Brain pericyte (primary cell): ENCODE results near the gene TMEM63B.
"Not testable (repeated sequence)": the region's sequence is repeated elsewhere in the genome, so short reads cannot be mapped to it uniquely, and the experiment has no call there.

Experiments used
- DNase-seq: peaks from one replicate; pipeline ENCODE4 v3.0.0-alpha.2; 2012; ENCODE audit warnings: low read depth, low spot score

TMEM63B gene

GRCh38 chr6:44144536-44144935, 17.2 kb downstream of the TMEM63B start:
- DNase-seq: not testable (repeated sequence)

- no peak for DNase-seq
Measured at GRCh38 chr6:44145839-44146238, 18.5 kb downstream of the TMEM63B start.

DNA sequence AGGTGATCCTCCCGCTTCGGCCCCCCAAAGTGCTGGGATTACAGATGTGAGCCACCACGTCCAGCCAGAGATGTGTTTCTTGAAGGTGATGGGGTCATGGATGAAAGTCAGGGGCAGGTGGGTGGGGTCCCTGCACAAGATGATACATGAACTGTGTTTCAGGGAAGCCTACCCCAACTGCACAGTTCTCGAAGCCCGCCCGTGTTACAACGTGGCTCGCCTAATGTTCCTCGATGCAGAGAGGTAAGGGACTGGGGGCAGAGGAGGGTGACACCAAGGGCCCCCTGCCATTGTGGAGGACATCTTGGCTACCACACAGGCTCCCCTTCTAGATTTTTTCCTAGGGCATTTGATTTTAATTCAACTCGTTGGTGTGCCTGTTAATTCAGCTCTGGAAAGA, 19.3 kb downstream of the TMEM63B start:
- no peak for DNase-seq

DNA sequence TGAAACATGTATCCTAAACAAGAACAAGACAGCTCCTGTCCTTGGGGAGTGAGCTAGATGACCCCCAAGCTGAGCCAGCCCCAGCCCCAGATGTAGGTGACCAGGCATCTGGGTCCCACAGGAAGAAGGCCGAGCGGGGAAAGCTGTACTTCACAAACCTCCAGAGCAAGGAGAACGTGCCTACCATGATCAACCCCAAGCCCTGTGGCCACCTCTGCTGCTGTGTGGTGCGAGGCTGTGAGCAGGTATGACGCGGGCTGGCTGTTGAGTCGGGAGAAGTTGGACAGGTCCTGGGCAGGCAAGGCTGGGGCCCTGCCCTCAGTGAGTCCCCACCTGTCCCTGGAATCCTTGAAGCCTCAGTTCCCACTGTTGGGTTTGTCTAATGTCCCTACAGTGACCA, 19.9 kb downstream of the TMEM63B start:
- no peak for DNase-seq

GRCh38 chr6:44148306-44148705, 21.0 kb downstream of the TMEM63B start:
- DNase-seq: no peak

DNA sequence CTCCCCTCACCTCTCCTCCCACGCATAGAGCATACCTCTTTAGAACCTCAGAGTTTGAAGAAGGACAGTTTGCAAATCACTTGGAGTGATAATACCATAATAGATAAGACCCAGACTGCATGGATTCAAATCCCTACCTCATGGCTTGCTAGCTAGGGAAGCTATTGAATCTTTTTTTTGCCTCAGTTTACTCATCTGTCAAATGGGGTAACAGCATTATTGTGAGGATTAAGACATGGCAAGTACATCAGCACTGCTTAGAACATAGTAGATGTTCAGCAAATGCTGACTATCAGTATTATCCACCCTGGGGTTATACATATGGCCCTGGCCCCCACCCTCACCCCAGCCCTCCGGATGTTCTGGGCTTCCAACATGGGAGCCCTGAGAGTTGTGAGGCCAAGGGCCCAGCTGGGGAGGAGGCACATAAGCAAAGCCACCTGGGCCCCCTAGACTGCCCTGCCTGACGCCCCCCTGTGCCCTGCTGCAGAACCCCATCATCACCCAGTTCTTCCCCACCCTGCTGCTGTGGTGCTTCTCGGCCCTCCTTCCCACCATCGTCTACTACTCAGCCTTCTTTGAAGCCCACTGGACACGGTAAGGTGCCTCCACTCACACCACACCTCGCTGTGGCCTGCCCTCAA, 22.1 kb downstream of the TMEM63B start:
- no peak for DNase-seq

DNA sequence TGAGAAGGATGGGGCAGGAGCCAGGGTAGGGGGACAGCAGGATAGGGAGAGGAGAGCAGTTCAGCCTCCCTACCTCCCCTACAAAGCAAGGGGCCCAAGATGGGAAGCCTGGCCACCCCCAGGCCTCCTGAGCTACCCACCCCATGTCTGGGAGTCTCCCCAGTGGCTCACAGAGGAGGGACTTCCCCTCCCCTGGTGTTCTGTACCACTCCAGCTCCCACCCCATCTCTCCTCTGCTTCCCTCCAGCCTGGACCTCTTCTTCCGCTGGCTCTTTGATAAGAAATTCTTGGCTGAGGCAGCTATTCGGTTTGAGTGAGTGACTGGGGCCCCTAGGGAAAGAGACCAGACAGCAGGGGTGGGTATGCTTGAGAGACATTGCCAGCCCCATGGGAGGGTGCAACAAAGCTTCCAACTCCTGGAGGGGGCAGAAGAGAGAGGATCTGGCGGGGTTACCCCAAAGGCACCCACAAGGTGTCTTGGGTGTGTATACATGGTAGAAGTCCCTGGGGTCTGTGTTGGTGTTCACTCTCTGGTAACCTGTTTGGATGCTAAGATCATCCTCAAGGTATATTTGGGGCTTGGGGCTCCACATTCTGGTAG, 23.1 kb downstream of the TMEM63B start:
- DNase-seq: no peak

GRCh38 chr6:44151348-44152108, 24.2 kb downstream of the TMEM63B start:
- DNase-seq: no peak

DNA sequence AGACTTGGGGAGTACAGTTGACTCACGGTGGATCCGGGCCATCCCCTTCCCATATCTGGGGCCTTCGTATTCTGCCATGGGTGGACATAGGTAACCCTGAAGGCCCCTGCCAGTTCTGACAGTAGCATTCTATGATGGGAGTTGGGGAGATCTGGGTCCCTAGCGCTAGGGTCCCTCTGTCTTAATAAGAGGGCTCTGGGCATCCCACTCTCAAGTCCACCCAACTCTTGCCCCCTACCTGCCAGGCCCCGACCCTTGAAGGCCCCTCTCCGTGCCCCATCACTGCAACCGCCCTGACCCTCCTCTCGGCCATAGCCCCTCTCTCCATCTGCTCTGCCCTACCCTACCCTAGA, 24.7 kb downstream of the TMEM63B start:
- DNase-seq: no peak

- DNase-seq: no peak
Measured at GRCh38 chr6:44152533-44152932, 25.2 kb downstream of the TMEM63B start.

- DNase-seq: no peak
Measured at GRCh38 chr6:44154067-44154466, 26.7 kb downstream of the TMEM63B start.

DNA sequence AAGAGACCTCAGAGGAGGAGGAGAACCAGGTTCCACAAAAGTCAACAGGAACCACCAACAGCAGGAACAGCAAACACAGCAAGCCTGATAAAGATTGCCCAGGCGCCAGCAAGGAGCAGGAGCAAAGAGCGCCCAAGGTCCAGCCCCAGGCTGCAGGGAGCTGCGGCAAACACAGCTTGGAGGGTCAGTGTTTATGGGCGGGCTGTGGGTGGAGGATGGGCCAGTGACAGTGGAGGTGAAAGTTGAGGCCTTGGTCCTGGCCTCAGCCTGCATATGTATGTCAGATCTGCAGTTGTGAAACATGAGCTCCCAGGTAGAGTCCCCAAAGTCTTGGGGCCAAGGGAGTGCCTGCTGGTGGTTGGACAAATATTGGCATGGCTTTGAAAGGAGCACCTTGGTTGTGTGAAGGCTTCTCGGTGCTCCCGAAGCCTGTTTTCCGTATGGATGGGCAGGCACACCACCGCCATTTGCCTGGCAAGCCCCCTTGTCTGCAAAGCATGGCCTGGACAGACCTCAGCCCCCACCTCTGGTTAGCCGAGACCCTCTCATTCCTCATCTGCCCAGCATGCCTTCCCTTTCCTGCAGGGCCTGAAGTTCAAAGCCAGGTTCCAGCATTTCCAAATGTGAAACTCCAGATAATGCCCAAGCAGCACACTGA, 29.3 kb downstream of the TMEM63B start:
- DNase-seq: no peak

DNA sequence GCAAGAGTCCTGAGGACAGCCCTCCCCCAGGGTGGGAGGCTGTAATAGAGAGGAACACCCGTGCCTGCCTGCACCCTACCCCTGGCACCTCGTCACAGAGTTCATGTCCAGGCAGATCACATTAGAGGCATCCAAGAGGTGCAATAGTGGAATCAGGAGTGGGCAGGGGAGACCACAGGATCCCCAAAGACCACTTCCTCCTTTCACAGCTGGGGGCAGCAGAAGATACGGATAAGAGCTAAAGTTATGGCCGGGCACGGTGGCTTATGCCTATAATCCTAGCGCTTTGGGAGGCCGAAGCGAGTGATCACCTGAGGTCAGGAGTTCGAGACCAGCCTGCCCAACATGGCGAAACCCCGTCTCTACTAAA, 29.8 kb downstream of the TMEM63B start:
- no peak for DNase-seq

- DNase-seq: no peak
Measured at GRCh38 chr6:44158770-44159228, 31.4 kb downstream of the TMEM63B start, which contains the start of gene CAPN11. Gene CAPN11, plus strand, starts transcription at chr6:44158820. Its CDS starts 29 bp downstream, at chr6:44158849.

GRCh38 chr6:44161997-44162338, 34.6 kb downstream of the TMEM63B start:
- no peak for DNase-seq

DNA sequence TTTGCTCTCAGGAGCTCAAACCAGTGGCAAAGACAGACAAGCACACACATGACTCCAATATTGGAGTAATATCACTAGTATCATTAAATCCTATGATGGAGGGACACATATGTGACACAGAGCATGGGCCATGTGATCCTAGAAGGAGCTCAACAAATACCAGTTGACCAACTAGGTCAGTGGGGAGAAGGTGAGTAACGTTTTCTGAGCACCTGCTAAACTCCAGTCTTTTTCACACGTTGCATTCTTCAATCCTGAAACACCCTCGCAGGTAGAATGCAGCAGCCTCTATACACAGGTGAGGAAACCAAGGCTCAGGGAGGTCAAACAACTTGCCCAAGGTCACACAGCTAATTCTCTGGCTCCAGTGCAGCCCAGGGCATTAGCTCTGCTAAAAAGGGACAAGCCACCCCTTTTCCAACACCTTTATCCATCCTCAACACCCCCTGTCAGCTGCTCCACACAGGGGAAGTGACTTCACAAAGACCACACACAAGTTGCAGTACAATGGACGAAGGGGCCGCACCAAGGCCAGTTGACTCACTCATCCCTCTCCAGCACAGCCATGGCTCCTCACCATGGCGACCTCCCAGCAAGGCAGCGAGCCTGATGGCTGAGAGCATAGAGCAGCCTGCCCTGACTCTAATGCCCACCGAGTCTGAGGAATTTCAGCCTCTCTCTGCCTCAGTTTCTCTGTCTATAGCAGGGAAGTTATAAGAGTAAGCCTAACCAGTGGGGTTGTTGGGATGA, 35.7 kb downstream of the TMEM63B start:
- DNase-seq: no peak

DNA sequence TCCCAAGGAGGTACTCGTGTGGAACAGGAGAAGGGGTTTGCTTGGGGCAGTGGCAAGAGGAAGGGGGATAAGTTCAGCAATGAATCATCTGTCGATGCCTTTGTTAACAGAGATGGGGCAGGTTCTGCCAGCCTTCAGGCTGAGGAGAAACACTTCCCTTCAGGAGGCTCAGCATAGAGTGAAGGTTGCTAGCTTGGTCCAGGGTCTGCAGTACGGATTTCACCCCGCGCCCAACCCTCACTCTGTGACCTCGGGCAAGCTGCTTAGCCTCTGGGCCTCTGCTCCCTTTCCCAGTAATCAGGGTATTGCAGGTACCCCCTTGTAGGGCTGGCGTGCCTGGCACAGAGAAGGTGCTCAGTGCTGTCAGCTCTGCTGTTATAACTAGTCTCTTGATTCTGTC, 38.8 kb downstream of the TMEM63B start:
- no peak for DNase-seq

DNA sequence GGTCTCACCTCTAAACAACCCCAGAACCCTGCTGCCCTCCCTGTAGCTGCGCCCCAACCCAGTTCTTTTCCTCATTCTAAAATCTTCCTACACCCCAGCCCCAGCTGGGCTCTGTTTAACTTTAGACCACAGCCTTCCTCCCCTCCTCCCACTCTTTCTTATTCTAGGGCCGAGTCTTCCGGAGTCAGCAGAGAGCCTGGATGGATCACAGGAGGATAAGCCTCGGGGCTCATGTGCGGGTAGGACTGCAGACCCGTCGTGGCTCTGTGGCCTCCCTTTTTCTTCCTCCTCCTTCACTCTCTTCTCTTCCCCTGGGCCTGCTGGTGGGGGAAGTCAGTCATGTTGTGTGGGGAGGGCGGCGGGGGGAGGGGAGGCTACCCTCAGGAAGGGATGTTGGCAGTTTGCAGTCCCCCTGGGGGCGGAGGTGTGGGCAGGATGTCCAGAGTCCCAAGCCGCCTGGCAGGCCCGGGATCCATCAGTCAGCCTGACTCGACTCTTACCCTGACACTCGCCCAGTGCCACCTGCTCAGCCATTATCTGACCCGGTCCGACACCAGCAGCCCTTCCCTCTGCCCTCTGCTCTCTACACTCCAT, 39.3 kb downstream of the TMEM63B start:
- DNase-seq: no peak

DNA sequence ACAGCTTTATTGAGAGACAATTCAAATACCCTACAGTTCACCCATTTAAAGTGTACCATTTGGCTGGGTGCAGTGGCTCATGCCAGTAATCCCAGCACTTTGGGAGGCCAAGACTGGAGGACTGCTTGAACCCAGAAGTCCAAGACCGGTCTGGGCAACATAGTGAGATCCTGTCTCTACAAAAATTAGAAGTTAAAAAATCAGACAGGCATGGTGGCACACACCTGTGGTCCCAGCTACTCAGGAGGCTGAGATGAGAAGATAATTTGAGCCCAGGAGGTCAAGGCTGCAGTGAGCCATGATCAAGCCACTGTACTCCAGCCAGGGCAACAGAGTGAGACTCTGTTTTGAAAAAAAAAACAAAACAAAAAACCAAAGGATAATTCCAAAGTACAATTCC, 40.2 kb downstream of the TMEM63B start:
- no peak for DNase-seq

DNA sequence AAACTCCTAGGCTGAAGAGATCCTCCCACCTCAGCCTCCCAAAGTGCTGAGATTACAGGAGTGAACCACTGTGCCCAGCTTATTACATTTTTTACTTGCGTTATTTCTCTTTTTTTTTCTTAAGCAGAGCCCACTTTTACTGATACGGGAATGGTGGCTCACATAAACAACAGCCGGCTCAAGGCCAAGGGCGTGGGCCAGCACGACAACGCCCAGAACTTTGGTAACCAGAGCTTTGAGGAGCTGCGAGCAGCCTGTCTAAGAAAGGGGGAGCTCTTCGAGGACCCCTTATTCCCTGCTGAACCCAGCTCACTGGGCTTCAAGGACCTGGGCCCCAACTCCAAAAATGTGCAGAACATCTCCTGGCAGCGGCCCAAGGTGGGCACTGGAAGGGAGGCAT, 41.8 kb downstream of the TMEM63B start:
- DNase-seq: no peak

GRCh38 chr6:44169886-44170570, 42.7 kb downstream of the TMEM63B start:
- DNase-seq: no peak
